PC-3 (cell line): ENCODE results near the gene UNC93A. TPM values are rescaled to one million over a fixed set of nuclear protein-coding genes. Genes with fewer than 3 reads are reported as not detected.

ENCODE experiments used
- ATAC-seq: fragments of 200-7000 bp; cut with Tn5 transposase; 2 replicates; pipeline ENCODE4 v1.9.1; 2020; ENCODE audit warnings: mild to moderate bottlenecking, moderate library complexity
- BruUV-seq: library from RNA; stranded (reverse); fragments of 400-500 nt; replicated peaks from 2 replicates; lab custom pipeline; 2021; lab: Mats Ljungman, UMichigan
- CTCF ChIA-PET: fragments of 300-600 bp; sonication (Branson Sonifier 250); formaldehyde crosslinking; loops from one replicate; lab custom pipeline; 2022; ENCODE audit warnings: antibody characterized with exemption; lab: Charles Lee
- POLR2A ChIA-PET: fragments of 300-600 bp; sonication (Branson Sonifier 250); formaldehyde crosslinking; loops from one replicate; lab custom pipeline; 2022; ENCODE audit warnings: antibody characterized with exemption; ENCODE audit not compliant: unreplicated experiment; lab: Charles Lee
- DNase-seq: peaks from one replicate; pipeline ENCODE4 v3.0.0-alpha.2; 2015
- H2AFZ ChIP-seq: fragments of 300-600 bp; sonication (generic); 2 replicates; pipeline ENCODE4 v1.6.0; 2016; ENCODE audit warnings: antibody characterized with exemption, low read length
- H3F3A ChIP-seq: fragments of 300-600 bp; sonication (generic); one replicate; pipeline ENCODE4 v1.6.0; 2017; ENCODE audit warnings: antibody characterized with exemption, low read length, control low read depth, mild to moderate bottlenecking; ENCODE audit not compliant: unreplicated experiment
- H3K27ac ChIP-seq: fragments of 300-600 bp; sonication (generic); 2 replicates; pipeline ENCODE4 v1.5.1; 2016; ENCODE audit warnings: mild to moderate bottlenecking, low read length
- H3K27me3 ChIP-seq: fragments of 300-600 bp; sonication (generic); 2 replicates; pipeline ENCODE4 v1.6.1; 2016; ENCODE audit warnings: low read length, mixed read lengths
- H3K36me3 ChIP-seq: fragments of 300-600 bp; sonication (generic); 2 replicates; pipeline ENCODE4 v1.6.1; 2016; ENCODE audit warnings: low read depth, mixed run types, low read length, mixed read lengths
- H3K4me1 ChIP-seq: fragments of 300-600 bp; sonication (generic); 2 replicates; pipeline ENCODE4 v1.5.1; 2016; ENCODE audit warnings: low read length; ENCODE audit not compliant: insufficient read depth
- H3K4me2 ChIP-seq: fragments of 300-600 bp; sonication (generic); 2 replicates; pipeline ENCODE4 v1.6.0; 2016; ENCODE audit warnings: low read length
- H3K4me3 ChIP-seq: fragments of 300-600 bp; sonication (generic); 2 replicates; pipeline ENCODE4 v1.5.1; 2016; ENCODE audit warnings: mild to moderate bottlenecking, low read length, mixed read lengths
- H3K79me2 ChIP-seq: fragments of 300-600 bp; sonication (generic); 2 replicates; pipeline ENCODE4 v1.6.1; 2017; ENCODE audit warnings: low read length, mixed read lengths
- H3K9ac ChIP-seq: fragments of 300-600 bp; sonication (generic); 2 replicates; pipeline ENCODE4 v1.6.0; 2016; ENCODE audit warnings: mild to moderate bottlenecking, low read length
- H3K9me2 ChIP-seq: fragments of 300-600 bp; sonication (generic); replicated peaks from 2 replicates; pipeline ENCODE4 v1.6.1; 2016; ENCODE audit warnings: mixed run types, low read length, mixed read lengths
- H3K9me3 ChIP-seq: fragments of 300-600 bp; sonication (generic); 2 replicates; pipeline ENCODE4 v1.6.1; 2016; ENCODE audit warnings: low read length, mixed read lengths
- H4K20me1 ChIP-seq: fragments of 300-600 bp; sonication (generic); 2 replicates; pipeline ENCODE4 v1.6.1; 2016; ENCODE audit warnings: low read length, mixed read lengths
- CTCF ChIP-seq: fragments of 300-600 bp; sonication (generic); conservative IDR thresholded peaks from 2 replicates; pipeline ENCODE4 v1.5.1; 2017; ENCODE audit warnings: antibody characterized with exemption, low read depth, mild to moderate bottlenecking, low read length
- EZH2 ChIP-seq: fragments of 300-600 bp; sonication (generic); IDR thresholded peaks from one replicate; pipeline ENCODE4 v1.6.1; 2017; ENCODE audit warnings: antibody characterized with exemption, mild to moderate bottlenecking, low read length; ENCODE audit not compliant: unreplicated experiment
- EZH2phosphoT487 ChIP-seq: fragments of 300-600 bp; sonication (generic); IDR thresholded peaks from 2 replicates; pipeline ENCODE4 v1.6.1; 2018; ENCODE audit warnings: mild to moderate bottlenecking, antibody characterized with exemption, low read length, borderline replicate concordance
- intact Hi-C: fragments of 100-400 bp; cut with micrococcal nuclease; formaldehyde crosslinking; loops from 2 replicates; pipeline ENCODE4 v1.9.0; 2023
- total RNA-seq: library from RNA; depleted of rRNA; stranded (reverse); fragments of >200 nt; gene quantifications from 2 replicates; pipeline ENCODE4 v1.2.3, GENCODE V29; 2014

UNC93A gene
- total RNA-seq, 1 experiment from 2014 or later = not detected

DNA sequence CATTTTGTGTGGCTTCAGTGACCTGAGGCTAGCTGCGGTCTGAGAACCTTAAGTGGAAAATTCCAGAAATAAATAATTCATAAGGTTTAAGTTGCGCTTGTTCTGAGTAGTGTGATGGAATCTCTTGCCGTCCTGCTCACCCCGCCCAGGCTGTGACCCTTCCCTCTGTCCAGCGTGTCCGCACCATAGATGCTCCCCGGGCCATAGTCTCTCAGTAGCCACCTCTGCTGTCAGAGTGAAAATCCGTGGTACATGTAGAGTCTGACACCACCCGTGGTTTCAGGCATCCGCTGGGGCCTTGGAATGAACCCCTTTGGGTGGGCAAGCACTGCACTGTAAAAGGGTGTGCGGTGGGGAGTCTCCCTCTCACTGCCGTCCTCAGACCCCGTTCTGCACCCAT lies 11.7 kb downstream of the UNC93A start:
- no peak overlapping the region for H3K9ac ChIP-seq
- no peak for ATAC-seq
- intact Hi-C loops = no loop called here
- CTCF ChIA-PET = no interaction called here
- no TSS peak for BruUV-seq
- H3K9me2 ChIP-seq = no peaks in the 10 kb centered on the region
- no peak for TF ChIP-seq EZH2
- TF ChIP-seq CTCF = no peak
- no peak for TF ChIP-seq EZH2phosphoT487
- H3K9me3 ChIP-seq = no peaks in the 10 kb centered on the region
- H3K79me2 ChIP-seq = no peaks in the 10 kb centered on the region
- no peak overlapping the region for H3K4me2 ChIP-seq
- POLR2A ChIA-PET = no interaction called here
- H3K36me3 ChIP-seq = no peaks in the 10 kb centered on the region
- no peaks in the 10 kb centered on the region for H3F3A ChIP-seq
- no peak overlapping the region for H3K4me3 ChIP-seq
- H2AFZ ChIP-seq = no peak overlapping the region
- H3K4me1 ChIP-seq = no peaks in the 10 kb centered on the region
- H3K27ac ChIP-seq = no peak overlapping the region
- no peak for DNase-seq
- no peaks in the 10 kb centered on the region for H4K20me1 ChIP-seq
- peaks cover 35% of the 10 kb centered on the region for H3K27me3 ChIP-seq

DNA sequence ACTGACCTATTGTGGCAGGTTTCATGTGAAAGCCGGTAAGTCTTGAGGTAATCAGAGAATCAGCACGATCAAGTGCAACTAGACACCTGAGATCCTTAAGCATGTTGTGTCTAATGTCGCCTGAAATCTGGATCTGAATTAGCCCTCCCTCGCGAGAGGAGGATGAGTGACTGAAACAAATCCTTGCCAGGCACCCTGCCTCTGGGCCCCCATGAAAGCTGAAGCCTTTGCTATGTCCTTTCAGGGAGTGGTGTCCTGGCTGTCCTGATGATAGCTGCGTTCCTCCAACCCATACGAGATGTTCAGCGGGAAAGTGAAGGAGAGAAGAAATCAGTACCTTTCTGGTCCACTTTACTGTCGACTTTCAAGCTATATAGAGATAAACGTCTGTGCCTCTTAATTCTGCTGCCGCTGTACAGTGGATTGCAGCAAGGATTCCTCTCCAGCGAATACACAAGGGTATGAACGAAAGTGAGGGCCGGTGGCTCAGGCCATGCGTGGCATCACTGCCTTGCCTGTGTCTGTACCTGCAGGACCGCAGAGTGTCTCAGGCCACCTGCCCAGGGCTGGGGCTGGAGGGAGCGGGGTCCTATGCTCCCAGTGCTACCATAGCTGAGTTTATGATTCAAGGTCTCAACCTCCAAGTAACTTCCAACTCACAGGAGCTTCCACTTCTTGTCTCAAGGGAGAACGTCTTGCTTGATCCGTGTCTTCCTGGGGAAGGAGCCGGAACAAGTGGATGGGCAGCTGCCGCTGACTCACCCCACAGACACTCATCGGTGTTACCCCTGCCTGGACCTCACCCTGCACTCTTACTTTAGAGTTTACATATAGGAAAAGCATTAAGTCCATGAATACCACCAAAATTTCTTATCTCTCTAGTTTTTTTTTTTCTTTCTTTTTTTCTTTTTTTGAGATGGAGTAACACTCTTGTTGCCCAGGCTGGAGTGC lies 12.8 kb downstream of the UNC93A start:
- no peaks in the 10 kb centered on the region for H3K79me2 ChIP-seq
- H3K4me1 ChIP-seq = no peaks in the 10 kb centered on the region
- no peak overlapping the region for H3K4me2 ChIP-seq
- POLR2A ChIA-PET = no interaction called here
- H3F3A ChIP-seq = no peaks in the 10 kb centered on the region
- peaks cover 29% of the 10 kb centered on the region for H3K27me3 ChIP-seq
- TF ChIP-seq EZH2 (no peak), EZH2phosphoT487 (no peak), CTCF (no peak)
- intact Hi-C loops = no loop called here
- ATAC-seq (no peak), DNase-seq (no peak)
- no peaks in the 10 kb centered on the region for H4K20me1 ChIP-seq
- H3K4me3 ChIP-seq = no peak overlapping the region
- CTCF ChIA-PET = no interaction called here
- no peak overlapping the region for H2AFZ ChIP-seq
- no TSS peak for BruUV-seq
- H3K9ac ChIP-seq = no peak overlapping the region
- no peak overlapping the region for H3K27ac ChIP-seq
- H3K9me2 ChIP-seq = no peaks in the 10 kb centered on the region
- H3K9me3 ChIP-seq = no peaks in the 10 kb centered on the region
- H3K36me3 ChIP-seq = no peaks in the 10 kb centered on the region

DNA sequence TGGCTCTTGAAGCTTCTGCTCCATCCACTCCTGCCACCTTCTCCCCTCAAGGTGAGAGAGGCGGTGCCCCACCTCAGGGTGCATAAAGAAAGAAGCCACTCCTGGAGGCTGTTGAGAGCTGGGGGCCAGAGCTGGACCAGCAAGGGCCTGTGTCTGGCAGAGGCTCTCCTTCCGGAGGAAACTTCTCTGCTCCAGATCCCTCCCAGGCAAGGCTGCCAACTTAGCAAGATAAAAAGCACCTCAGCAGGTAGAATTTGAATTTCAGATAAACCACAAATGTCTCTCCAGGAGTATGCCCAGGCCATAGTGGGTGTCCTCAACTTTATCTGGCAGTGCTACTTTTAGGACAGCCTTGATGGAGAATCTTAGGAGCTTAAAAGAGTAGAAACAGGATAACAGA lies 13.8 kb downstream of the UNC93A start:
- Histone ChIP-seq H3F3A (no peaks in the 10 kb centered on the region), H3K27ac (no peak overlapping the region), H3K4me1 (no peaks in the 10 kb centered on the region), H3K9me3 (no peaks in the 10 kb centered on the region), H3K36me3 (no peaks in the 10 kb centered on the region), H3K9ac (no peak overlapping the region), H3K4me3 (no peak overlapping the region), H3K79me2 (no peaks in the 10 kb centered on the region), H3K27me3 (peaks cover 29% of the 10 kb centered on the region), H3K9me2 (no peaks in the 10 kb centered on the region), H3K4me2 (no peak overlapping the region), H2AFZ (no peak overlapping the region), H4K20me1 (no peaks in the 10 kb centered on the region)
- TF ChIP-seq EZH2phosphoT487 (no peak), CTCF (no peak), EZH2 (no peak)
- ATAC-seq (no peak), DNase-seq (no peak)
- BruUV-seq = no TSS peak
- ChIA-PET CTCF (no interaction called here), POLR2A (no interaction called here)
- intact Hi-C loops = no loop called here
